Testis (tissue), 2 donors: Measurements from ENCODE around the gene PRKCA.

Experiments used
- POLR2A ChIP-seq: fragments of 450-650 bp; IDR thresholded peaks from one replicate; pipeline ENCODE4 v1.6.1; 2017; ENCODE audit warnings: antibody characterized with exemption, mild to moderate bottlenecking, moderate library complexity
- TF ChIP-seq, protein P1 (sequence below), 3 experiments: fragments of 450-650 bp in 2 of 3; fragments of 200-600 bp in 1 of 3; sonication (generic) in 1 of 3; IDR thresholded peaks; one replicate each; pipeline ENCODE4 v1.5.1; 2016 to 2019; ENCODE audit warnings: antibody characterized with exemption in 3 of 3, mild to moderate bottlenecking in 2 of 3, moderate library complexity in 1 of 3

DNA sequence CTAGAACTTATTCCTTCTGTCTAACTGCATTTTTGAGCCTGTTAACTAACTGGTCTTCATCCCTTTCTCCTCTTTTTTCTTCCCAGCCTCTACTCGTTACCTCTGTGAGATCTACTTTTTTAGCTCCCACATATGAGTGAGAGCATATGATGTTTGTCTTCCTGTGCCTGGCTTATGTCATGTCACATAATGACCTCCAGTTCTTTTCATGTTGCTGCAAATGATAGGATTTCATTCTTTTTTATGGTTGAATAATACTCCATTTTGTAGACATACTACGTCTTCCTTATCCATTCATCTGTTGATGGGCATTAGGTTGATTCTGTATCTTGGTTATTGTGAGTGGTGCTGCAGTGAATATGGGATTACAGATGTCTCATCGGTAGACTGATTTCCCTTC, 184.7 kb downstream of the PRKCA start:
- TF ChIP-seq, protein P1, sequence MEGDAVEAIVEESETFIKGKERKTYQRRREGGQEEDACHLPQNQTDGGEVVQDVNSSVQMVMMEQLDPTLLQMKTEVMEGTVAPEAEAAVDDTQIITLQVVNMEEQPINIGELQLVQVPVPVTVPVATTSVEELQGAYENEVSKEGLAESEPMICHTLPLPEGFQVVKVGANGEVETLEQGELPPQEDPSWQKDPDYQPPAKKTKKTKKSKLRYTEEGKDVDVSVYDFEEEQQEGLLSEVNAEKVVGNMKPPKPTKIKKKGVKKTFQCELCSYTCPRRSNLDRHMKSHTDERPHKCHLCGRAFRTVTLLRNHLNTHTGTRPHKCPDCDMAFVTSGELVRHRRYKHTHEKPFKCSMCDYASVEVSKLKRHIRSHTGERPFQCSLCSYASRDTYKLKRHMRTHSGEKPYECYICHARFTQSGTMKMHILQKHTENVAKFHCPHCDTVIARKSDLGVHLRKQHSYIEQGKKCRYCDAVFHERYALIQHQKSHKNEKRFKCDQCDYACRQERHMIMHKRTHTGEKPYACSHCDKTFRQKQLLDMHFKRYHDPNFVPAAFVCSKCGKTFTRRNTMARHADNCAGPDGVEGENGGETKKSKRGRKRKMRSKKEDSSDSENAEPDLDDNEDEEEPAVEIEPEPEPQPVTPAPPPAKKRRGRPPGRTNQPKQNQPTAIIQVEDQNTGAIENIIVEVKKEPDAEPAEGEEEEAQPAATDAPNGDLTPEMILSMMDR (IDR thresholded peaks at IDR 0.05) = no peak
- TF ChIP-seq POLR2A = no peak
